Measurements from ENCODE around the gene LTBP1.

DNA sequence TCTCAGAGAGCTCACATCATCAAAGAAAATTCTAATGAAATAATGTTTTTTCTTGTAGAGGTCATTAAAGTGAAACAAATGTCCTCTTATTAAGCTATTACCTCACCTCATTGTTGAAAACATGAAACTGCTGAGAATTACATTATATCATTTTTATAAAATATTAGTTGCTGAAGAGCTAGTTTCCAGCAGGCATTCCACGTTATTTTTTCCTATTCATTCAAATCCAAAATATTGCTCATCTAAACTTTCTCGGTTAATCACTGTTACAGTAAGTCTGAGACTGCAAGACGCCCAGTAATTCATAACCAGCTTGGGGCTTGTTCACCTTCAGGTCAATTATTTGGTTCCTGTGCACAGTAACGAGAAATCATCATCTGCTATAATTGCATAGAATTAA is 391.2 kb downstream of the LTBP1 start:
- TF ChIP-seq, protein P1, sequence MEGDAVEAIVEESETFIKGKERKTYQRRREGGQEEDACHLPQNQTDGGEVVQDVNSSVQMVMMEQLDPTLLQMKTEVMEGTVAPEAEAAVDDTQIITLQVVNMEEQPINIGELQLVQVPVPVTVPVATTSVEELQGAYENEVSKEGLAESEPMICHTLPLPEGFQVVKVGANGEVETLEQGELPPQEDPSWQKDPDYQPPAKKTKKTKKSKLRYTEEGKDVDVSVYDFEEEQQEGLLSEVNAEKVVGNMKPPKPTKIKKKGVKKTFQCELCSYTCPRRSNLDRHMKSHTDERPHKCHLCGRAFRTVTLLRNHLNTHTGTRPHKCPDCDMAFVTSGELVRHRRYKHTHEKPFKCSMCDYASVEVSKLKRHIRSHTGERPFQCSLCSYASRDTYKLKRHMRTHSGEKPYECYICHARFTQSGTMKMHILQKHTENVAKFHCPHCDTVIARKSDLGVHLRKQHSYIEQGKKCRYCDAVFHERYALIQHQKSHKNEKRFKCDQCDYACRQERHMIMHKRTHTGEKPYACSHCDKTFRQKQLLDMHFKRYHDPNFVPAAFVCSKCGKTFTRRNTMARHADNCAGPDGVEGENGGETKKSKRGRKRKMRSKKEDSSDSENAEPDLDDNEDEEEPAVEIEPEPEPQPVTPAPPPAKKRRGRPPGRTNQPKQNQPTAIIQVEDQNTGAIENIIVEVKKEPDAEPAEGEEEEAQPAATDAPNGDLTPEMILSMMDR (IDR thresholded peaks at IDR 0.05): no peak
- TF ChIP-seq POLR2A (IDR thresholded peaks at IDR 0.05) (no peak), POLR2AphosphoS5 (IDR thresholded peaks at IDR 0.05) (no peak), EP300 (IDR thresholded peaks at IDR 0.05) (no peak)

Data from suprapubic skin (tissue), 4 donors.